ENCODE data around the gene GALNS.
"Not testable (repeated sequence)": the region's sequence is repeated elsewhere in the genome, so short reads cannot be mapped to it uniquely, and the experiment has no call there.

The GALNS gene, protein sequence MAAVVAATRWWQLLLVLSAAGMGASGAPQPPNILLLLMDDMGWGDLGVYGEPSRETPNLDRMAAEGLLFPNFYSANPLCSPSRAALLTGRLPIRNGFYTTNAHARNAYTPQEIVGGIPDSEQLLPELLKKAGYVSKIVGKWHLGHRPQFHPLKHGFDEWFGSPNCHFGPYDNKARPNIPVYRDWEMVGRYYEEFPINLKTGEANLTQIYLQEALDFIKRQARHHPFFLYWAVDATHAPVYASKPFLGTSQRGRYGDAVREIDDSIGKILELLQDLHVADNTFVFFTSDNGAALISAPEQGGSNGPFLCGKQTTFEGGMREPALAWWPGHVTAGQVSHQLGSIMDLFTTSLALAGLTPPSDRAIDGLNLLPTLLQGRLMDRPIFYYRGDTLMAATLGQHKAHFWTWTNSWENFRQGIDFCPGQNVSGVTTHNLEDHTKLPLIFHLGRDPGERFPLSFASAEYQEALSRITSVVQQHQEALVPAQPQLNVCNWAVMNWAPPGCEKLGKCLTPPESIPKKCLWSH

GRCh38 chr16:88856828-88857727 lies at the start of gene GALNS, which contains the start of gene TRAPPC2L:
Gene GALNS (minus strand): TSS chr16:88856947. CDS start chr16:88856877, 70 bp downstream.
Gene TRAPPC2L (plus strand): TSS chr16:88857127. CDS start chr16:88857151, 24 bp downstream.
- peak; percentile 83 to 84 for ATAC-seq

DNA sequence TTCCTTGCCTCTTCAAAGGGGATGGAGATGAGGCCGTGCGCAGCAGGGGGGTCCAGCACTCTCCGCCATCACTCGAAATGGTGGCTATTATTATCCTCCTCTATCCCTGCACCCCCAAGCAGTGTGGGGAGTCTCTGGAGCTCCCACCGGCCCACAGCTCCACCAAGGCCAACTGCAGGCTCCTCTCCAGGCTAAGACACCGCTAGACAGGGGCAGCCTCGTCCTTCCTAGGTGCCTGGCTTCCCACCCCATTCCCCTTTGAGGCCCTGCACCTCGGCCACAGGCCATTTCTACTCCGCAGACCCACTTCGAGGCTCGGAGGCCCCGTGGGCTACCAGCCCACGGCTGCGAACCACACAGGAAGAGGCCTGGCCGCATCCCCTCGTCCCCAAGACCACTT lies 49.3 kb upstream of the GALNS start:
- no peak for ATAC-seq

DNA sequence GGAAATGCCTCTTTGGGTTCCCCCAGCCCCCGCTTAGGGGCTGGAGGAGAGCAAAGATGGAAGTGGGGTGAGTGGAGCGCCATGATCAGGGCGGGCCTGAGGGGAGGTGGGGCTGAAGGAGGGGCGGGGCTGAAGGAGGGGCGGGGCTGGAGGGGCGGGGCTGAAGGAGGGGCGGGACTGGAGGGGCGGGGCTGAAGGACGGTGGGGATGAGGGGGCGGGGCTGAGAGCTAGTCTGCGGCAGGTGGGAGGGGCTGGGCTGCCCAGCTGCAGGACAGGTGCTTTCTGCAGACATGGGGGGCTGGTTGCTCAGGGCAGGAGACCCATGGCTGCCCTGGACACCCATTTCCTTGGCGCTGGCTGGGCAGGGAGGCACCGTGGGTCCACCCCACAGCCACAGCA lies 48.8 kb upstream of the GALNS start:
- ATAC-seq: no peak

DNA sequence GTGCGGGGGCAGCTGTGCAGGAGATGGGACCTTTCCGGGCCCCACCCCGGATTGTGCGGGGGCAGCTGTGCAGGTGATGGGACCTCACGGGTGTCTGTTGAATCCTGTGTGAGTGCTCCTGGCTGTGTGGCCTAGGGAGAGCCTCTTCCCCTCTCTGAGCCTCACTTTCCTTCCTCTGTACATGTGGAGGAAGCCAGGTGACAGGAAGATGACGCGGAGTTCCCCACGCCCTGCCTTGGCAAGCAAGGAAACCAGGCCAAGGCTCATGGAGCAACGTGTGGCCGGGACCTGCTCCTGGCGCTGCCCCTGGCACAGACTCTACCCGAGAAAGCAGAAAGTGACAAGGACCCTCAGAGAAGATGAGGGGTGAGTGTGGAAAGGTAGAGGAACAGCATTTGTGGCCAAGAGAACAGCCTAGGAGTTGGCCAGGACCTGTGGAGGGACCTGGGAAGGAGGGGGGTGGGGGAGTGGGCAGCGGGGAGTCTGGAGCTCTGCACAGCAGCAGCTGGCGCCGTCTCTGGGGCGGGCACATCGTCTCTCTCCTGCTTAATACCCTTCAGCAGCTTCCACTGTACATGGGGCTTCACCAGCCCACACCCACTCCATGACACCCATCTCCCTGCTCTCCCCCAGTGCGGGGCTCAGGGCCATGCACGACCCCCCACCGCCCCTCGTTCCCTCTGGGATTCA lies 48.1 kb upstream of the GALNS start:
- no peak for ATAC-seq

GRCh38 chr16:88903267-88903666 lies 46.5 kb upstream of the GALNS start:
- no peak for ATAC-seq

DNA sequence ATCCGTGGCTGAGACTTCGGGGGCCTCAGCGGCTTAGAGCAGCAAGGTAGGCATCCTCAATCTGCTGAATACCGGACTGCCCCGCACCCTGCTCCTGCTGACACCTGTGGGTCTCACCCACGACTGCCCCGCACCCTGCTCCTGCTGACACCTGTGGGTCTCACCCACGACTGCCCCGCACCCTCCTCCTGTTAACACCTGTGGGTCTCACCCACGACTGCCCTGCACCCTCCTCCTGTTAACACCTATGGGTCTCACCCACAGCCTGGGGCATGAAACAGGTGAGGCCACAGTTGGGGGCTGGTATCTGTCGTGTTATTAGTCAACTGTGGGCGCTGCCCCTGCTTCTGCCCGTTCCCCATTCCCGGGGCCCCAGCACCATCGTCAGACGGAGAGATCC lies 46.0 kb upstream of the GALNS start:
- no peak for ATAC-seq

DNA sequence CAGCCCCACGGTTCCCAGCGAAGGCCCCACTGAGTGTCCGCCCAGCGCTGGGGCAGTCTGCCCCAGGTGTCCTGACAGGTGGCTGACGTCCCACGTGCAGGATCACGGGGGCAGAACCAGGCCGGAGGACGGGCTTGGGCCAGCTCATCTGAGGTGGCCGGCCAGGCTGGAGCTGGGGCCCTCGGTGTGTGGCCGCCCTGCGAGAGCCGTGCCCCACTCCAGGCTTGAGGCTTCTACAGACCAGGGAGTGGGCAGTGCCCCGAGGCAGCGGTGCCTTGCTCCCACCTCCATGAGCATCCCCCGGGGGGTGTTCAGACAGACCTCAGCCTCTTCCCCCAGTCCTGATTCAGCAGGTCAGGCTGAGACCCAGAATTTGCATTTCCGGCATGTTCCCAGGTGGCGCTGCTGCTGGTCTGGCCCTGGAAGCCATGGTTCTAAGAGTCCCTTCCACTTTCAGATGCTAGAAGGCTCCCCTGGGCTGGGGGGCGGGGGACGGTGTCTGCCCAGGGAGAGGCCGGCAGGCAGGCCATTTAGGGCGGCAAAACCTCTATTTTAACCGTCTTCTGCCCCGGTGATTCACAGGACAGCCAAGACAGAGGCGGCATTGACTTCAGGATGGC lies 45.1 kb upstream of the GALNS start:
- ATAC-seq: no peak

DNA sequence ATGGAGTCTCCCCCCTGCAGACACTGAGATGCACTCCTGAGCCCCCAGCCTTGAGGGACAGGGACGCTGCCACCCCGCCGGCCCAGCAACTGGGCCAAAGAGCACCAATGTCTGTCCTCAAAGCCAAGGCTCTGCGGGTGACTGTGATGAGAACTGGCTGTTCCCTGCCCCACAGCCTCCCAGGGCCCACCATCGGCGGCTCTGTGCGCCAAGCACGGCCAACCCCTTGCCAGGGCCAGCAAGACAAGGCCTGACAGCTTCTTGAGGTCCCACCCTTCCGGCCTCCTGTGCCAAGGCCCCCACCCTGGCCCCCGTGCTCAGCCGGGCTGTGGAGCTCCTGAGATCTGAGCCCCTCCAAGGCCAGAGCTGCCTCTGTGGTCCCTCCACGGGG lies 43.9 kb upstream of the GALNS start:
- no peak for ATAC-seq

DNA sequence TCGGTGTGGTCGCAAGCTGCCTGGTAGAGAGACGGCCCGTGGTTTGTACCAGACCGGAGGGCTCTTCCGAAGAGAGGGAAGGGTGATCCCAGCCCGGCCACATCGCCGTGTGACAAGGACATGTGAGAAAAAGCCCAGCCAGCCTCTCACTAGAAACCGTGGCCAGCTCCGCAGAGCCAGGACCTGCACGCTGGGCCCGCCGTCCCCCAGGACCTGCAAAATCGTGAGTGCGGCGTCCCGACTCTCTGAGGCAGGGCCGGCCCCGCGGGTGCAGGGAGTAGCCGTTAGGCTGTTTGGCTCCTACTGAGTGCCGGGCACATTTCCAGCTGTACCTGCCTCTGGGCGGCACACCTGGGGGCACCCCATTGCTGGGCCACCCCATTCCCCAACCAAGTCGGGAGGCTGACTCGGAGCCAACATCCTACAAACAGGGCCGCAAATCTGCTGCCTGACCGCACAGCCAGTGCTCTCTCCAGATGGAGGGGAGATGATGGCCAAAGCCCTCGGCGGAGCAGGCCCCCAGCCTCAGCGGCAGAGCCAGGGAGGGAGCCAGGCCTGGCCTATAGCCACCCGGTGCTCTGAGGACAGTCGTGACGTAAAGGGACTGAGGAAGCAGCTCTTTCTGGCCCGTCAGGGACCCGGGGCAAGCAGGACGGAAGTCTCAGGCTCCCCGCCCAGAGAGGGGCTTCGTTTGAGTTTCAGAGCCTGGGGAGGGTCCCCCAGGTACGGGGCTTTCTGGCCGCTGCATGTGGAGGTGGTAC lies 43.3 kb upstream of the GALNS start:
- no peak for ATAC-seq

- ATAC-seq: no peak
Observed at GRCh38 chr16:88897696-88898425, 41.1 kb upstream of the GALNS start.

DNA sequence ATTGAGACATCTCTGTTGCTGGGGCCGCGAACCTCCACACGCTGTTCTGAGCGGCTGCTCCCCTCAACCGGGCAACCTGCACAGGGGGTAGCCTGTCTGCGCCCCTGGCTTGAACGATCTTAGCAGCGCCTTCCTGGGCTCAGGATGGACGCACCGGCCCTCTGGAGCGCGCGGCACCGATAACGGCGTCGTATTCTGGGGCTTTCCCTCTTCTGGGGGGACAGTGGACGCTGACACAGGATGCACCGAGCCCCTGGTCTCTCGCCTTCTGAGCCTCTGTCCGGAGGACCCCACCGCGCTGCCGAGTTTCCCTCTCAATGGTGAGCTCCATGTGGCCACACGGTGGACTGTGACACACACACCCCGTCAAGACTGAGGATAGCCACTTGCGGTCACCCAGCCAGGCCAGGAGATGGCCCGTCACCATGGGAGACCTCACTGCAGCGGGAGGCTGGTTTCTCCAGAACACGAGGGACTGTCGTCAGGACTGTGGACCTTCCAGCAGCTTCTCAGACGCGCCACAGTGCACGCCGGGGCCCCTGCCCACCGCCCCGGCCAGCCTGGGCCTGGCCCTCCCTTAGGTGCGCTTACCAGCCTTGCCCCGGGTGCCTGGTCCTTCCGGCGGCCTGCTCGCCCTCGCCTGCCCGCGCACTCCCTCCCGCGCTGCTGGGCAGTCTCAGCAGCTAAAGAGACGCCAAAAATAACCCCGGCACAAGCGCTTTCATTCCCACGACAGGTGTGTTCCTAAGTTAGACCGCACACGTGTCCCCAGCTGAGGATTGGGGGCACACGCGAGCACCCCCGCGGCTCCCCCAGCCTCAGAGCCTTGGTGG lies 39.7 kb upstream of the GALNS start:
- ATAC-seq: no peak

- ATAC-seq: no peak
Observed at GRCh38 chr16:88895335-88895734, 38.6 kb upstream of the GALNS start.

DNA sequence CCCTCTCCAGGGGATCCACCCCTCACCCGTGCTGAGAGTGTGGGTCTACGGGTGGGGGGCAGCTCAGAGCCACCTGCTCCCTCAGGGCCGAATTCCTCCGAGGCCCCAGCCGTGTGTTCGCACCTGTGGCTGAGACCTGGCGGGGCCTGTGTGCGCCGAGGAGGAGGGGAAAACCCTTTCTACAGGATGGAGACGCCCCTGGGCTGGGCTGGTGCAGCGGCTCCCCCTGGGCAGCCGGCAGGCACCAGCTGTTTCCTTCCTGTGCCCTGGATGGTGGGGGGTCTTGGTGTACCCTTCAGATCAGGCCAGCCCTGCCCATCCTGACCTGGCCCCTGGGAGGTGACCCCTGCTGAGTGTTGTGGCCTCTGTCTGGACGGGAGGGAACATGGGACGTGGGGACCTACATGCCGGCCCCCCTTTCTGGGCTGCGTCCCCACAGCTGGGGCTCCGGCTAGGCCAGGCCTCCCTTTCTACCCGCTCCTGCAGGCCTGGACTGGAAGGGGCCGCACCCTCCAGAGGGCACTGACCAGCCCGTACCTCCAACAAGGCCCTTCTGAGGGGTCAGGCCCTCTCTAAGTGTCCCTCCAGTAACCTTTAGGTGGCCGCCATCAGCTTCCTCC lies 38.0 kb upstream of the GALNS start:
- ATAC-seq: no peak

DNA sequence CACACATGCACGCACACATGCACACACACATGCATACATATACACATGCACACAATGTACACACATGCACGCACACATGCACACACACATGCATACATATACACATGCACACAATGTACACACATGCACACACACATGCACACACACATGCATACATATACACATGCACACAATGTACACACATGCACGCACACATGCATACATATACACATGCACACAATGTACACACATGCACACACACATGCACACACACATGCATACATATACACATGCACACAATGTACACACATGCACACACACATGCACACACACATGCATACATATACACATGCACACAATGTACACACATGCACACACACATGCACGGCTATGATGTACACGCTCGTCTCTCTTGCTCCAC lies 37.5 kb upstream of the GALNS start:
- ATAC-seq: not testable (repeated sequence)

GRCh38 chr16:88893127-88893968 lies 36.6 kb upstream of the GALNS start:
- no peak for ATAC-seq

DNA sequence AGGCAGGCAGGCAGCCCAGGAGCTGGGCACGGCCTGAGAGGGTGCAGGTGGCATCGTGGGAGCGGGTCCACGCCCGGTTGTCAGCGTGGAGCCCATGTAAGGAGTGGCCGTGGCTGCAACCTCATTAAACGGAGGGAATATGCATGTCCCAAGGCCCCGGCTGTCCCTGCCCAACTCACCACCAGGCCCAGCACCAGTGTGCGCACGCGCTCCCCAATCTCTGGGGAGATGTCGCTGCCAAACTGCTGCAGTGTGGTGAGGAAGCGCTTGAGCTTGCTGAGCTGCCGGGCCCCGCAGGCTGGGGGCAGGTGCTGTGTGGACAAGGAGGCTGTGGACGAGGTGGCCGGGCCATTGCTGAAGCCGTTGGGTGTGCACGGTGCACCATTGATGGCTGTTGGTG lies 35.3 kb upstream of the GALNS start:
- no peak for ATAC-seq

- no peak for ATAC-seq
Observed at GRCh38 chr16:88891083-88891482, 34.3 kb upstream of the GALNS start.

DNA sequence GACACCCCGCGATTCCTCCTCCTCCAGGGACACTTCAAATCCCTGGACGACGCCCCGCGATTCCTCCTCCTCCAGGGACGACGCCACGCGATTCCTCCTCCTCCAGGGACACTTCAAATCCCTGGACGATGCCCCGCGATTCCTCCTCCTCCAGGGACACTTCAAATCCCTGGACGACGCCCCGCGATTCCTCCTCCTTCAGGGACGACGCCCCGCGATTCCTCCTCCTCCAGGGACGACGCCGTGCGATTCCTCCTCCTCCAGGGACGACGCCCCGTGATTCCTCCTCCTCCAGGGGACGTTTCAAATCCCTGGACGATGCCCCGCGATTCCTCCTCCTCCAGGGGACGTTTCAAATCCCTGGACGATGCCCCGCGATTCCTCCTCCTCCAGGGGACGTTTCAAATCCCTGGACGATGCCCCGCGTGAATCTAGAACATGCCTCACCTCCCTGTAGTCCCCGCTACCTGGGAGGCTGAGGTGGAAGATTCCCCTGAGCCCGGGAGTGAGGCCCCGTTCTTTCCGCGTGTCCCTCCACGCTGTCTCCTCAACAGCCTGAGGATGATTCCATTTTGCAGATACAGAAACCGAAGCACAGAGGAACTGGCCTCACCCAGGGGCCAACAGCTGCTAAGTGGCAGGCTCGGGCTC lies 33.1 kb upstream of the GALNS start:
- ATAC-seq: not testable (repeated sequence)
